Measurements from ENCODE around the gene ROCK2. TPM values are rescaled to one million over a fixed set of nuclear protein-coding genes. Genes with fewer than 3 reads are reported as not detected.

ROCK2 gene
- total RNA-seq, 2 donors from 2014 or later = 85.8 to 96.6 TPM

DNA sequence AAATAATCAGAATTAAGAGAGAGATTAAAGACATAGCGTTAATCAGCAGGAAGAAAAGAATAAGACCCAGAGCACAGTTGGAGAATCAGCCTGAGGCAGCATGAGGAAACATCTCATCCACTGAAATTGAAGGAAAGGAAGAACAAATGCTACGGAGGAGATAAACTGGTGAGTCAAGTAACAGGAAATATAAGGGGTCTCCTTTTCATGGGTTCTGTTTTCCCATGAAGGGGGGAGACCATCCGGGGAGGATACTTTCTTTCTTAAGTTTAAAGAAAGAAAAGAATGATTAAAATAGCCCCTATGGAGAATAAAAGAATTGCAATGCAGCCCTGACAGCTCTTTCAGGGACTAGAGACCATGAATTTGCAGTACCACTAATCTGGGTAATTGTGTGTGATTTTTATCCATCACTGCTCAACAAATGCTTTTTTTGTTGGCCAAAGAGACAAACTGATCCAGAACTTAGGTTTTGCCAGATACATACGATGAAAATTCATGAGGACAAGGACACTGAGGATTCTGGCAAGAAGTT lies 17.7 kb downstream of the ROCK2 start:
- ATAC-seq (ENCODE audit: insufficient number of reproducible peaks, low FRiP score, low read depth) (no peak), DNase-seq (ENCODE audit: low spot score) (no peak)
- TF ChIP-seq, protein P1, sequence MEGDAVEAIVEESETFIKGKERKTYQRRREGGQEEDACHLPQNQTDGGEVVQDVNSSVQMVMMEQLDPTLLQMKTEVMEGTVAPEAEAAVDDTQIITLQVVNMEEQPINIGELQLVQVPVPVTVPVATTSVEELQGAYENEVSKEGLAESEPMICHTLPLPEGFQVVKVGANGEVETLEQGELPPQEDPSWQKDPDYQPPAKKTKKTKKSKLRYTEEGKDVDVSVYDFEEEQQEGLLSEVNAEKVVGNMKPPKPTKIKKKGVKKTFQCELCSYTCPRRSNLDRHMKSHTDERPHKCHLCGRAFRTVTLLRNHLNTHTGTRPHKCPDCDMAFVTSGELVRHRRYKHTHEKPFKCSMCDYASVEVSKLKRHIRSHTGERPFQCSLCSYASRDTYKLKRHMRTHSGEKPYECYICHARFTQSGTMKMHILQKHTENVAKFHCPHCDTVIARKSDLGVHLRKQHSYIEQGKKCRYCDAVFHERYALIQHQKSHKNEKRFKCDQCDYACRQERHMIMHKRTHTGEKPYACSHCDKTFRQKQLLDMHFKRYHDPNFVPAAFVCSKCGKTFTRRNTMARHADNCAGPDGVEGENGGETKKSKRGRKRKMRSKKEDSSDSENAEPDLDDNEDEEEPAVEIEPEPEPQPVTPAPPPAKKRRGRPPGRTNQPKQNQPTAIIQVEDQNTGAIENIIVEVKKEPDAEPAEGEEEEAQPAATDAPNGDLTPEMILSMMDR (IDR thresholded peaks at IDR 0.05) = no peak
- Histone ChIP-seq H3K4me3 (no peak overlapping the region), H3K9me3 (no peaks in the 10 kb centered on the region), H3K4me1 (ENCODE audit: control insufficient read depth in 1 of 2, low read depth in 2 of 2) (peaks cover 29 to 59% of the 10 kb centered on the region in 2 donors), H3K36me3 (no peaks in the 10 kb centered on the region), H3K27me3 (replicated peaks; ENCODE audit: insufficient read depth) (no peaks in the 10 kb centered on the region), H3K27ac (no peak overlapping the region)

DNA sequence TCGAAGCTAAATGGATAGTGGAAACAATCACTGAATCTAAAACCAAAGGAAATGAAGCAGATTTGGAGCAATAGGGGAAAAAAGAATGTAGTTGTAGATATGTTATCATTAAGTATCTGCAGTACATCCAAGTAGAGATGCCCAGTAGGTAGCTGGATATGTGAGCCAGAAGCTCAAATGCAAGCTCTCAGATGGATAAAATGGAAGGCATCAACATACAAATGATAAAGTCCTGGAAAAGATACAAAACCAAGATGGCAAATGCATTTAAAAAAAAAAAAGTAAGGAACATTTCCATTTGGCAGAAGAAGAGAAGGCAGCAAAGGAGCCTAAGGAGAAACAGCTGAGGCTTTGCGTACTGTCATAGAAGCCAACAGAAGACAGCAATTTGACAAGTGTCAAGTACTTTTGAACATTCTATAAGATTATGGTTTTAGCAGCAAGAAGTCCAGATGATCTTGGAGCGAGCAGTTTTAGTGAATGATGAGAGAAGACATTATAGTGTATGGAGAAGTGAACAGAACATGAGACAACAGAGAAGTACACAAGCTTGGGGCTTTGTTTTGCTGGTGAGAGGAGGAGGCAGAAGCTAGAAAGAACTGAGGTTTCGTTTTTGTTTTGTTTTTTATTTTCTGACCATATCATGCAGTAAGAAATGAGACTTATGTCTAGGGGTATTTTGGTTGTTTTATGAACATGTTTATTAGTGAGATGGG lies 18.3 kb downstream of the ROCK2 start:
- no peaks in the 10 kb centered on the region for H3K27me3 ChIP-seq (replicated peaks; ENCODE audit: insufficient read depth)
- ATAC-seq (ENCODE audit: insufficient number of reproducible peaks, low FRiP score, low read depth) (no peak), DNase-seq (ENCODE audit: low spot score) (no peak)
- no peaks in the 10 kb centered on the region for H3K9me3 ChIP-seq
- H3K4me1 ChIP-seq (ENCODE audit: control insufficient read depth in 1 of 2, low read depth in 2 of 2) = peaks cover 29 to 59% of the 10 kb centered on the region in 2 donors
- H3K4me3 ChIP-seq = no peak overlapping the region
- TF ChIP-seq, protein P1 (IDR thresholded peaks at IDR 0.05) = no peak
- H3K27ac ChIP-seq = no peak overlapping the region
- no peaks in the 10 kb centered on the region for H3K36me3 ChIP-seq

DNA sequence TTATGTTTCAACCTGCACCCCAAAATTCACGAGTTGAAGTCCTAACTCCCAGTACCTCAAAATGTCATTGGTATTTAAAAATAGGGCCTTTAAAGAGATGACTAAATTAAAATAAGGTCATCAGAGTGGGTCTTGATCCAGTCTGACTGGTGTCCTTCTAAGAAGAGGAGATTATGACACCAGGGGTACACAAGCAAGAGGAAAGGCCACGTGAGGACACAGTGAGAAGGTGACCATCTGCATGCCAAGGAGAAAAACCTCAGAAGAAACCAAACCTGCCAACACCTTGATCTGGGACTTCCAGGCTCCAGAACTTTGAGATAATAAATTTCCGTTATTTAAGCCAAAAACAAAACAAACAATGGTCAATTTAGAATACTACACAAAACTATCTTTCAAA lies 22.6 kb downstream of the ROCK2 start:
- DNase-seq (ENCODE audit: low spot score) (no peak), ATAC-seq (ENCODE audit: insufficient number of reproducible peaks, low FRiP score, low read depth) (no peak)
- H3K4me1 ChIP-seq (ENCODE audit: control insufficient read depth in 1 of 2, low read depth in 2 of 2) = peaks cover 19 to 40% of the 10 kb centered on the region in 2 donors
- no peaks in the 10 kb centered on the region for H3K36me3 ChIP-seq
- no peak overlapping the region for H3K27ac ChIP-seq
- H3K27me3 ChIP-seq (replicated peaks; ENCODE audit: insufficient read depth) = no peaks in the 10 kb centered on the region
- no peak overlapping the region for H3K4me3 ChIP-seq
- TF ChIP-seq, protein P1 (IDR thresholded peaks at IDR 0.05) = no peak
- no peaks in the 10 kb centered on the region for H3K9me3 ChIP-seq

DNA sequence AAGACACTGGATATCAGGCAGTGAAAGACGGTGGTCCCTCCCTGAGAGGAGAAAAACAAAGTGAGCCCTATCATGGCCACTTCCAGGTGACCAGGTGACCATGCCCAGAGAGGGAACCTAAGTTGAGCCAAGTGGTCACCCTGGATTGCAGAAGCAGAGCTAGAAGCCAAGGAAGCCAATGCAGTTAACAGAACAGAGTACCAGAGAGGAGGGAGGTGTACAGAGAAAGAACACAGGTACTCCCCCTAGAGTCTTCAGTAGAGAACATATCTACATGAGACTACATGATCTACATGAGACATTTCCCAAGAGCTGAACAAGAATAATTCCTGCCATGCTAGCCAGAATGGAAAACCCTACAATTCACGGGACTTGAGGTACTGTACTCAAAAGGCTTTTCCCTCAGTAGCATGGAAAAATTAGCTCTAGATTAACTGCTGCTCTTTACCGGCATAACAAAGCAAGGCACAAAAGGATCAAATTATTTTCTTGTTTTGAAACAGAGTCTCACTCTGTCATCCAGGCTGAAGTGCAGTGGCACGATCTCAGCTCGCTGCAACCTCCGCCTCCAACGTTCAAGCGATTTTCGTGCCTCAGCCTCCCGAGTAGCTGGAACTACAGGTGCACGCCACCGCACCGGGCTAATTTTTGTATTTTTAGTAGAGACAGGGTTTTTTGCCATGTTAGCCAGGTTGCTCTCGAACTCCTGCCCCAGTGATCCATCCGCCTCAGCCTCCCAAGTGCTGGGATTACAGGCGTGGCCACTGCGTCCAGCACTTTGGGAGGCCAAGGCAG lies 23.5 kb downstream of the ROCK2 start:
- ATAC-seq (ENCODE audit: insufficient number of reproducible peaks, low FRiP score, low read depth) (no peak), DNase-seq (ENCODE audit: low spot score) (no peak)
- H3K4me3 ChIP-seq = no peak overlapping the region
- no peaks in the 10 kb centered on the region for H3K36me3 ChIP-seq
- TF ChIP-seq, protein P1 (IDR thresholded peaks at IDR 0.05) = no peak
- no peaks in the 10 kb centered on the region for H3K27me3 ChIP-seq (replicated peaks; ENCODE audit: insufficient read depth)
- no peak overlapping the region for H3K27ac ChIP-seq
- H3K4me1 ChIP-seq (ENCODE audit: control insufficient read depth in 1 of 2, low read depth in 2 of 2) = peaks cover 19 to 37% of the 10 kb centered on the region in 2 donors
- no peaks in the 10 kb centered on the region for H3K9me3 ChIP-seq

DNA sequence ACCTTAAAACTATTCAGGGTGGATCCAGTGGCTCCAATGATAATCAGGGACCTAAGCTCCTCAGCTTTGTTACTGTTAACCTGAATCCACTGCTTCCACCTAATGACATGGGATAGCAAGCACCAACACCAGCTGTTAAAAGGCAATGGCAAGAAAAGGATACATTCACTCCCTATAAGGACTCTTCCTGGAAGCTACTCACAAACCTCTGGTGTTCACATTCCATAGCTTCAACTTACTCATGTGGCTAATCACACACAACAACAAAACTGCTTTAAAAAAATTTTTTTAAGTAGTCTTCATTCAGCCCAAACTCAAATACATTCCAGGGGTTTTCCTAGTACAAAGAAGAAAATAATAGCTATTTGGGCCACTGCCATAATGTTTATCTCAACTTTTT lies 24.5 kb downstream of the ROCK2 start:
- TF ChIP-seq, protein P1 (IDR thresholded peaks at IDR 0.05) = no peak
- Histone ChIP-seq H3K4me3 (no peak overlapping the region), H3K36me3 (no peaks in the 10 kb centered on the region), H3K27me3 (replicated peaks; ENCODE audit: insufficient read depth) (no peaks in the 10 kb centered on the region), H3K4me1 (ENCODE audit: control insufficient read depth in 1 of 2, low read depth in 2 of 2) (peaks cover 20 to 30% of the 10 kb centered on the region in 2 donors), H3K27ac (no peak overlapping the region), H3K9me3 (no peaks in the 10 kb centered on the region)
- DNase-seq (ENCODE audit: low spot score) (no peak), ATAC-seq (ENCODE audit: insufficient number of reproducible peaks, low FRiP score, low read depth) (no peak)

All from thoracic aorta (tissue), 2 donors.